EH (cell line): ENCODE results near the gene KIF26A.

Experiments
- DNase-seq: peaks from one replicate; pipeline ENCODE4 v3.0.0-alpha.2; 2015; ENCODE audit warnings: low read depth

The KIF26A gene

DNA sequence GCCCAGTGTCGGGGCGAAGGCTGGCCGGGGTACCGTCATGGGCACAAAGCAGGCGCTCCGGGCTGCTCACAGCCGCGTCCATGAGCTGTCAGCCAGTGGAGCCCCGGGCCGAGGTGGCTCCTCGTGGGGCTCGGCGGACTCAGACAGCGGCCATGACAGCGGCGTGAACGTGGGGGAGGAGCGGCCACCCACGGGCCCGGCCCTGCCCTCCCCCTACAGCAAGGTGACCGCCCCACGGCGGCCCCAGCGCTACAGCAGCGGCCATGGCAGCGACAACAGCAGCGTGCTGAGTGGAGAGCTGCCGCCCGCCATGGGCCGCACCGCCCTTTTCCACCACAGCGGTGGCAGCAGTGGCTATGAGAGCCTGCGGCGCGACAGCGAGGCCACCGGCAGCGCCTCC lies 39.0 kb downstream of the KIF26A start:
- DNase-seq = no peak

DNA sequence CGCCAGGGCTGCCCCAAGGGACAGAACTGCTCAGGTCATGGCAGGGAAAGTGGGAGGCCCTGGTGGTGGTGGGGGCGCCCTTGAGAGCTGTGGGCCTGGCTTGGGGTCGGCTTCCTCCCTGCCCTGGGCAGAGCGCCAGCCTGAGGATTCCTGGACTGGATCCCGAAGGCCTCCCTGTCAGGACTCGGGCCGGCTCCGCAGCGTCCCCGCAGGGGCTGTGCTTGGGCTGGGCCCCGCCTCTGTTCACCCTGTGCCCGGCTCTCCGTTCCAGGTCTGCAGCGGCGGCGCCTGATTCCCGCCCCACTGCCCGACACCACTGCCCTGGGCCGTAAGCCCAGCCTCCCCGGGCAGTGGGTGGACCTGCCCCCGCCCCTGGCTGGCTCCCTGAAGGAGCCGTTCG lies 39.9 kb downstream of the KIF26A start:
- DNase-seq = no peak

DNA sequence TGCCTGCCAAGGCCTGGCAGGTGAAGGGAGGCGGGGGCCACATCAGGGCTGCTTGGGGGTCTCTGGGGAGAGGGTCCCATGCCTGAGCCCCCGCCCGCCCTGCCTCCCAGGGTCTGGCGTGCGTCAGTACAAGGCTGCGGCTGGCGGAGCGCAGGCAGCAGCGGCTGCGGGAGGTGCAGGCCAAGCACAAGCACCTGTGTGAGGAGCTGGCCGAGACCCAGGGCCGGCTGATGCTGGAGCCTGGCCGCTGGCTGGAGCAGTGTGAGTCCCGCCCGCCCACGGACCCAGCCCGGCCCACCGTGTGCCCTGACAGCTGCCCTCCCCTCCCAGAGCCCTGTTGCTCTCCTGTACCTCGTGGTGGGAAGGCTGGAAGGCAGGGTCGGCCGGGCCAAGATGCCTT lies 40.7 kb downstream of the KIF26A start:
- DNase-seq = no peak

DNA sequence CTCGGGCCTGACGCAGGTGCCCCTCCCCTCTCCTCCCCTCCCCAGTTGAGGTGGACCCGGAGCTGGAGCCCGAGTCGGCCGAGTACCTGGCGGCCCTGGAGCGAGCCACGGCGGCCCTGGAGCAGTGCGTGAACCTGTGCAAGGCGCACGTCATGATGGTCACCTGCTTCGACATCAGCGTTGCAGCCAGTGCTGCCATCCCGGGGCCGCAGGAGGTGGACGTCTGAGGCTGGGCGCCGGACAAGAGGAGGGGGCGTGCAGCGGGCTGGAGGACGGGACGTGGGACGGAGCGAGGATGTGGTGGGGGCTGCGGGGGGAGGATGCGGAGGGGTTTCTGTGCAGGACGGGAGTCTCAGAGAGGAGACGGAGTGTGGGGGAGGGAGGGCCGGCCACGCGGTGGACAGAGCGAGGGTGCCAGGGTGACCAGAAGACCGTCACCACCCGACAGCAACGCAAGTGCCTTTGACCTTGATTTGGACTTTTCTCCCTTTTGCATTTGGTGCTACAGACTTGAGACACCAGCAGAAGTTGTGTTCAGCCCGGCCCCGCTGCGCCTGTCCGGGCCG lies 41.3 kb downstream of the KIF26A start:
- DNase-seq = no peak

DNA sequence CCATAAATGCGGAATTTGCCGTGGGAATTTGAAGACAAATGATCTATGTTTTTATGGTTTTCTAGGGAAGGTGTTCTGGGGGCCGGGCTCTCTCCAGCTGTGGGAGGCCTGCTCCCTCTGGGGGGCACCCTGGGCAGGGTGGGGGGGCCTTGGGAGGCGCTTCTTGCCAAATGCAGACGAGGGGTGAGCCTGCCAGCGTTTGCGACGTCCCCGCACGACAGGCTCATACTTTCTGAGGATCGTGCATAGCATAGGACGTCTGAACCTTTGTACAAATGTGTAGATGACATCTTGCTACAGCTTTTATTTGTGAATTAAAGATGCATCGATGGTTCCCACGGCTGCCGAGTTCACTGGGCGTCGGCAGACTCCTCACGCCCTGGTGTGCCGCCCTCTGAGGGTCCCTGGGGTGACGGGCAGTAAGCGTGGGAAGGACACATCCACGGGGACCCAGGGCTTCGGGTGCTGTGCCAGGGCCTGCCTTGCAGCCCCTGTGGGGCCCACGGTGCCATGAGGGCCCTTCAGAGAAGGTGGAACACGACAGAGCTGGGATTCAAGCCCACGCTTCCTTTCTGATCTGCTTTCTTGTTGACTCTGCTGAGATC lies 42.3 kb downstream of the KIF26A start:
- DNase-seq = no peak

- DNase-seq = no peak
These were observed 43.6 kb downstream of the KIF26A start for GRCh38 chr14:104181761-104182530.

DNA sequence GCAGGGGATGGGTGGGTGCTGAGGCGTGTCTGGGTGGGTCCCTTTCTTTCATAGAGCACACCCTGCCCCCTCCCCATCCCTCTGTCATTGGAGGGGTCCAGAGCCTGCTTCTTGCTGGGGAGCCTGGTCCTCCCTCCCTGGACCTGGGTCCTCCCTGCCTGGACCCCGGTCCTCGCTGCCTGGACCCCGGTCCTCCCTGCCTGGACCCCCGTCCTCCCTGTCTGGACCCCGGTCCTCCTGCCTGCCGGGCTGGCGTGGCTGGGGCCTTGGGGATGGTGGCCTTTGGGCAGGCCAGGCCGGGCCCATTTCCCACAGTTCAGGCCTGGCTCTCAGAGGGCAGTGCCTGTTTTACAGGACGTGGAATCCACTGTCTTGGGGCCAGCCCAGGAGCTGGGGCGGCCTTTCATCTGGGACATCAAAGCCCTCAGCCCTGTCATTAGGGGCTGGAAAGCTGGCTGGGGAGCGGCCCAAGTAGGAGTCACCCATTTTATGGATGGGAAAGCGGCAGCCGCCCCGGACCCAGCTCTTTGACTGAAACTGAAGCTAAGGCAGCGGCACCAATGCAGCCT lies 44.6 kb downstream of the KIF26A start:
- DNase-seq = no peak

DNA sequence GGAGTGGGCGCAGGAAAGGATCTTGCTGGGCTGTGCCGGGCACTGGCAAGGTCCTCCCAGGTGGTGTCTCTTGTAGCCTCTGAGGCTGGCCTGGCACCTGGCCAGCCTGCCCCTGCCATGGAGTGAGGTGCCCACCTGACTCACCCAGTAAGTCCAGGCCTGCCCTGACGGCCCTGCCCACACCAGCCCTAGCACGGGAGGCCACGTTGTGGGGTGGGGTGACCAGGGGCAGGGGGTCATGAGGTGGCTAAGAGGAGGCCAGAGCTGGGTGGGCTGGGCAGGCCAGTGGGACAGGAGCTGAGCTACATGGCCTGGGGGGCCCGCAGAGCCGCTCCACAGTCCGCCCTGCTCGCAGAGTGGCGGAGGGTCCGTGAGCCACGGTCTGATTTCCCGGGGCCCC lies 45.4 kb downstream of the KIF26A start:
- no peak for DNase-seq

DNA sequence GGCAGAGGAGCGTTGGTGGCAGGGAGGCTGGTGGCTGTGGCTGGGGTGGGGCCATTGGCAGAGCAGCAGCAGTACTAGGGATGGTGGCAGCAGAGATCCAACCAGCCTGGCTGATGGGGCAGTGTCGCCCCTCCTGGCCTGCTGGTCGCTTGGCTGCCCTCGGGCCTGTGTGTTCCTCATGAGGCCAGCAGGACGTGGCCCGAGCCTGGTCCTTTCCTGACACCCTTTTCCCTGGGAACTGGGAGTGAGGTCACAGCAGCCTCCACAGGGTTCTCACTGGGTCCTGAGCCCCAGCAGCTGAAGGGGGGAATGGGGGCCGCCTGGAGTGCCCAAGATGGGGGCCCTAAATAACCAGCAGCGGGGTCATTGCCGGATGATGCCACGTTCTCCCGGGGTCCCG lies 46.1 kb downstream of the KIF26A start:
- no peak for DNase-seq

- no peak for DNase-seq
These were observed 46.6 kb downstream of the KIF26A start for GRCh38 chr14:104184911-104185499.

- no peak for DNase-seq
These were observed 47.6 kb downstream of the KIF26A start for GRCh38 chr14:104185916-104186495.

DNA sequence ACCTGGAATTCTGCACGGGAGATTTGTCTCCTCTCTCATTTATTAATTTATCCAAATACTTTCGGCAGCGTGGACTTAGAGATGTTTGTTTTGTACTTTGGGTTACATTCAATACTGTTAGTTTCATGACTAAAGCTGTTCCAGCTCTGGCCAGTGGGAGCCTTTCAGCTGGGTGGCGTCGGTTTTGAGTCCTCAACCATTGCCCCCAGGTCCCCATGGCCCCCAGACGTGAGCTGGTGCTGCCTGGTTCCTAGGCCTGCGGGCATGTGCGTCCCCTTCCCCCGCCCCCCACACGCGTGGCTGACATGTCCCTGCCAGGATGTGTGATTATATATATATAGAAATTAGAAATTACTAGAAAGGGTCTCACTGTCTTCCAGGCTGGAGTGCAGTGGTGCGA lies 48.2 kb downstream of the KIF26A start:
- DNase-seq = no peak

- DNase-seq = no peak
These were observed 48.9 kb downstream of the KIF26A start for GRCh38 chr14:104187121-104187889.

DNA sequence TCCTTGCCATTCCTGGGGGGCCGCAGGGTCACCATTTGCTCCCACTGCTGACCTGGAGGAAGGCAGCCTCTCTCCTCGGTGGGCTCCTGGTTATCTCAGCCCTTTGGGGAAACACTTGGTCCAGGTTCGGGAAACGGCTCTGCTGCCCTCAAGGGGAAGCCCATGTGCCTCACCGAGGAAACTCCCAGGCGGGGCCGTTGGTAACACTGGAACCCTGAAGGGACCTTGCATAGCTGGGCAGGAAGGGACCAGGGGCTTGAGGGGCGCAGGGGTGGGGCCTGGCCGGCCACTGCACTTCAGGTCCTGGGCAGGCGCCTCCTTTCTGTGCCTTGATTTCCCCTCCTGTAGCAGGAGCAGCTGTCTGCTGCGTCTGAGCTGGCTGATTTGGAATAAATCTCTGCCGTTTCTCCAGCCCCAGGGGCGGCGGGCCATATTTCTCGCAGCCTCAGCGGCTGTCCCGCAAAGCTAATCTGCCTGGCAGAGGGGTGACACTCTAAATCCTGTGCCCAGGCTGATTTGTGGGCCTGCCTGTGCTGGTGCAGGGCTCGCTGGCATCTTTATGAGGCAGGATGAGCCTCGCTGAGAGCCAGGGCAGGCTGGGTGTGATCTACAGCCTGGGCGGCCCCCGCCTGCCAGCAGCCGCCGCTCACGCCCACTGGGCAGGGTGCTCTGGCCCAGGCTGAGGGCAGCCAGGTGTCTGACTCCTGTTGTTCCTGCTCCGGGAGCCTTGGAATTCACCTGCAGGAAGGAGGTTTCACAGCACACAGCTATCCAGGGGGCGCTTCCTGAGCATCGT lies 49.7 kb downstream of the KIF26A start:
- DNase-seq = no peak

DNA sequence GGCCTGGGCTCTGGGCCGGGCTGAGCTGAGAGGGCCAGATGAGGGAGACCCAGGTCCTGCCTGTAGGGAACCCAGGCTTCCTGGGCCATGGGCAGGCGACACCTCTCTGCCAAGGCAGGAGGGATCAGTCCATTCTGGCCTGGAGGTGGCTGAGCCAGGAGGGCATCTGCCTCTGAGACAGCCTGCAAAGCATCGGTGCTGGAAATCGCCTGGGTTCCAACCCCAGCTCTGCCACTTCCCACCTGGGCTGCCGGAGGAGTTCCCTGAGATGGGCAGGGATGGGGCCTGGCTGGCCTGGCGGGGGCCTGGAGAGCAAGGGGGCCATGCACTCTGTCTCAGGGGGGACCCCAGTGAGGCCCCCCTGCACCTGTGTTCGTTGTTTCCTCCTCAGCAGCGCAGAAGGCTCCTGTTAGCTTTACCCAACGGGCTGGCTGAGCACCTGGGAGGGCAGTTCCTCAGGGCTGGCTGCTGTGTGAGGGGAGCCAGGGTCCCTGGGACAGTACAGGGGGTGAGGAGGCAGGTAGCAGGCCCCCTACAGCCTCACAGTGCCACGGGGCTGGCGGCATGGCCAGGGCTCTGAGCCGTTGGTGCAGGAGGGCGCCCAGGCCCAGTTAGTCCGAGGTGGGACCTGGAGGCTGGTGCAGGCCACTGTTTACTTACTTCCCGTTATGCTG lies 50.5 kb downstream of the KIF26A start:
- DNase-seq = no peak

DNA sequence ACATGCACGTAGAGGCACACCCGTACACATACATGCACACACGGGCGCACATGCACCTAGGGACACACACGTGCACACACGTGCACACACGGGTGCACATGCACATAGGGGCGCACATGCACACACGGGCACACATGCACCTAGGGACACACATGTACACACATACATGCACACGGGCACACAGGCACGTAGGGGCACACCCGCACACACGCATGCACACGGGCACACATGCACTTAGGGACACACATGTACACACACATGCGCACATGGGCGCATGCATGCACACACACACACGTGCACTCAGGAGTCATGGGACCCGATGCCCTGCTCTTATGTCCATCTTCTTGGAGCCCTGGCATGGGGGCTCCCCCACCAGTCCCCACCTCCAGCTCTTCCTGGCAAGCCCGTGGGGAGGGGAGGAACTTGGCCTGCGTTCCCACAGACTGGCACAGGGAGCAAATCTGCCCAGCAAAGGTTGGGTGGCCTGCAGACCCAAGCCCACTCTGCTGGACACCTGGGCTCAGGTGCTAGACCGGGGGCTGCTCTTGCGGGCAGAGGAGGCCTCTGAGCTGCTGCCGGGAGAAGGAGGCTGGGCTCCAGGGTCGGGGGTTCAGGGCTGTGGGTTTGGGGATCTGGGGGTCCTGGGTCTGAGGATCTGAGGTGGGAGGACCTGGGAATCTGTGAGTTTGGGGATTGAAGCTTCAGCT lies 51.4 kb downstream of the KIF26A start:
- no peak for DNase-seq

GRCh38 chr14:104190396-104191000 lies 52.1 kb downstream of the KIF26A start:
- DNase-seq = no peak

DNA sequence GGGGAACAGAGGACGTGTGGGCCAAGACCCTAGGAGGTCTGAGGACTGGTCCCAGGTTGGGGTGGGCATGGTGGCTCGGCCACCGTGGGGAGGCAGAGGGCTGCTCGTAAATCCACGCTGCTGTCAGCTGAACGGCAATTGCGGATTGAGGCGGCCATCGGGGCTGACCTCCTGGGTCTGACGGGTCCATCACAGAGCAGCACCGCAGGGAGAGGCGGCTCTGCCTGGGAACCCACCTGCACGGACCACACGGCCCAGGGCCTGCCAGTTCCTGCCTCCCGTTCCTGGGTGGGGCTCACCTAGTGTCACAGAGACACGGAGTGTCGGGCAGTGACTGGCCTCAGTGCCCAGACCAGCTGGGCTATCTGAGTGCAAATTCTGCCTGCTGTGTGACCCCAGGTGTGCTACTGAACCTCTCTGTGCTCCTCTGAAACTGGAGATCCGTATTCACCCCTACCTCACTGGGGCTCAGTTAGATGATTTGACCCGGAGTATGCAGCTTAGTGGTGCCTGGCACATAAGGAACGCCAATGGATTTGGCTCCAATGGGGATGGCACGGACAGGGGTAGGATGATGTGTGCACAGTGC lies 53.1 kb downstream of the KIF26A start:
- no peak for DNase-seq
